Renal pelvis (tissue), 12 donors: ENCODE data around the gene ZNF777. TPM values are rescaled to one million over a fixed set of nuclear protein-coding genes. Genes with fewer than 3 reads are reported as not detected.
"Not testable (repeated sequence)": the region's sequence is repeated elsewhere in the genome, so short reads cannot be mapped to it uniquely, and the experiment has no call there.

Source experiments
- DNase-seq: peaks from one replicate; pipeline ENCODE4 v3.0.0-alpha.2; 2013
- long read RNA-seq, 16 experiments: transcript quantifications; one replicate each; lab custom pipeline, GENCODE V29; 2026
- polyA plus RNA-seq, 3 donors: library from polyadenylated mRNA; unstranded; fragments of 120-200 nt; gene quantifications; one replicate each; pipeline ENCODE4 v1.2.1, GENCODE V29; 2013; ENCODE audit not compliant: insufficient read length in 3 of 3

ZNF777 gene
- 10 to 100 TPM; 13.7 to 17.7 (median 16.8) TPM for polyA plus RNA-seq
- long read RNA-seq, donor 1, partial matches to known transcripts, result 5 of 6 reads
- long read RNA-seq, donor 1, other reads (novel, unspliced or antisense), result 0 of 6 reads
- long read RNA-seq, donor 2, result 0 reads
- long read RNA-seq, donor 3, result 0 reads
- long read RNA-seq, donor 4, result 0 reads
- long read RNA-seq, donor 5, partial matches to known transcripts, result 5 of 5 reads
- long read RNA-seq, donor 5, other reads (novel, unspliced or antisense), result 0 of 5 reads
- long read RNA-seq, donor 6, result 0 reads
- long read RNA-seq, donor 7, partial matches to known transcripts, result 5 of 11 reads
- long read RNA-seq, donor 7, other reads (novel, unspliced or antisense), result 5 of 11 reads
- long read RNA-seq, donor 8, result 0 reads
- long read RNA-seq, donor 9, partial matches to known transcripts, result 0 of 7 reads
- long read RNA-seq, donor 9, other reads (novel, unspliced or antisense), result 7 of 7 reads
- long read RNA-seq, donor 10, partial matches to known transcripts, result 8 of 8 reads
- long read RNA-seq, donor 10, other reads (novel, unspliced or antisense), result 0 of 8 reads
- long read RNA-seq, donor 11, partial matches to known transcripts, result 6 of 7 reads
- long read RNA-seq, donor 11, other reads (novel, unspliced or antisense), result 0 of 7 reads
- long read RNA-seq, donor 12, partial matches to known transcripts, result 0 of 6 reads
- long read RNA-seq, donor 12, other reads (novel, unspliced or antisense), result 5 of 6 reads
- long read RNA-seq, donor 13, result 0 reads
- long read RNA-seq, donor 14, partial matches to known transcripts, result 14 of 15 reads
- long read RNA-seq, donor 14, other reads (novel, unspliced or antisense), result 0 of 15 reads
- long read RNA-seq, donor 15, result 0 reads
- long read RNA-seq, donor 16, partial matches to known transcripts, result 5 of 5 reads
- long read RNA-seq, donor 16, other reads (novel, unspliced or antisense), result 0 of 5 reads

- DNase-seq, result peak; percentile 87
Observed at GRCh38 chr7:149460493-149461277, at the start of gene ZNF777. ZNF777 (minus strand) TSS chr7:149461062; CDS start chr7:149456022, 5,040 bp downstream.

- DNase-seq, result no peak
Observed at GRCh38 chr7:149510248-149510647, 49.4 kb upstream of the ZNF777 start.

GRCh38 chr7:149509774-149510173 is 48.9 kb upstream of the ZNF777 start:
- DNase-seq, result no peak

- no peak for DNase-seq
Observed at GRCh38 chr7:149505551-149505950, 44.7 kb upstream of the ZNF777 start.

GRCh38 chr7:149501651-149502050 is 40.8 kb upstream of the ZNF777 start:
- DNase-seq, result no peak

- peak; percentile 14 for DNase-seq
Observed at GRCh38 chr7:149500910-149501309, 40.0 kb upstream of the ZNF777 start.

DNA sequence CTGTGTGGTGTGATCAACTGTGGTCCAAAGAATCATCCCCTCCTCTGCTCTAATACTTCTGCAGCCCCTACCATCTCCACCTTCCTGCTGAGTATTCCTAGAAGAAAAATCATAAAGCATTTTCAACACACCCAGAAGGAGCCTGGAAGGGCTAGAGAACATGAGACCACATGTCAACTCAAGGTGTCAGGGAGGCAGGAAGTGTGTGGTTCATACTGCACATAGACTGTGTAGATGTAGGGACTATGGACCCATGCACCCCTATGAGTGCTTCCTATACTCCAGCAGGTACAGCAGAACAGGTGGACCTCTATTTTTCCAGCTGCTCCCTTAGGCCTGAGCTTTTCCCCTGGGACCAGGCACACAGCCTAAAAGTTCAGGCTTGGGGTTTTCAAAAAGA is 39.3 kb upstream of the ZNF777 start:
- no peak for DNase-seq

- no peak for DNase-seq
Observed at GRCh38 chr7:149498811-149499210, 37.9 kb upstream of the ZNF777 start.

- peak; percentile 76 for DNase-seq
Observed at GRCh38 chr7:149497467-149498261, 36.8 kb upstream of the ZNF777 start, which contains the start of gene ZNF746. ZNF746 (minus strand) TSS chr7:149497809; CDS start chr7:149497536, 273 bp downstream.

GRCh38 chr7:149496642-149497391 is 36.0 kb upstream of the ZNF777 start:
- peak; percentile 29 for DNase-seq

GRCh38 chr7:149495785-149496641 is 35.2 kb upstream of the ZNF777 start:
- peak; percentile 83 for DNase-seq

GRCh38 chr7:149494738-149495368 is 34.0 kb upstream of the ZNF777 start:
- DNase-seq, result no peak

DNA sequence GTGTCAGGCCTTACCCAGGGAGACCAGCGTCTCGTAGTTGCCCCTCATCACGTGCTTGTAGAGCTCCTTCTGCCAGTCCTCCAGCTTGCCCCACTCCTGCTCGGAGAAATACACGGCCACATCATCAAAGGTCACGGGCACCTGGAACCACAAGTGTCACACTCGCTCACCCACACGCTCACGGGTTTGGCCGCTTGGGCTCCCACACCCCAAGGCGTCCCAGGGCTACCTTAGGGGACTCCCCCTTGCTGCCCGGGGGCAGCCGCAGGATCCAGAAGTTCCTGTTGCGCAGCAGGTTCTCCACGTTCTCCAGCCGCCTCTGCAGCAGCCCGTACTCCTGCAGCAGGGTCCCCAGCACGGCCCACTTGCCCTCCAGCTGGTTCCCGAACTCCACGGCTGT is 33.1 kb upstream of the ZNF777 start:
- not testable (repeated sequence) for DNase-seq

DNA sequence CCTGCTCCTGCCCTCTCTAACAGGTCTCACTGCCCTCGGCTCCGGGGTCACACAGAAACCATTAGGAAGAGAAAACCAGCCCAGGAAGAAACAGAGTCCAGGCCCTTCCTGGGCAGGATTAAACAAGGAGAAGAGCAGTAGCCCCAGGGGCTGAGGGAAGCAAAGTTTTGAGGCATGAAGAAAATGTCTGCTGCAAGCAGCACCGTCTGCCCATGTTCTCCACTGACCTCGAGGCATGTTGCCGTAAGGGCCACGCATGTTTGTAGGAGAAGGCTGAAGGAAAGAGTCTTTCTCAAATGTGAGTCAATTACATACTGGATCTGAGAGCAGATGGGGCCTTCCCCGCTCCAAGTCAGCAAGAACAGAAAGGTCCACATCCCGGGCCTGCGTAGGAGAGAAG is 32.5 kb upstream of the ZNF777 start:
- DNase-seq, result no peak

DNA sequence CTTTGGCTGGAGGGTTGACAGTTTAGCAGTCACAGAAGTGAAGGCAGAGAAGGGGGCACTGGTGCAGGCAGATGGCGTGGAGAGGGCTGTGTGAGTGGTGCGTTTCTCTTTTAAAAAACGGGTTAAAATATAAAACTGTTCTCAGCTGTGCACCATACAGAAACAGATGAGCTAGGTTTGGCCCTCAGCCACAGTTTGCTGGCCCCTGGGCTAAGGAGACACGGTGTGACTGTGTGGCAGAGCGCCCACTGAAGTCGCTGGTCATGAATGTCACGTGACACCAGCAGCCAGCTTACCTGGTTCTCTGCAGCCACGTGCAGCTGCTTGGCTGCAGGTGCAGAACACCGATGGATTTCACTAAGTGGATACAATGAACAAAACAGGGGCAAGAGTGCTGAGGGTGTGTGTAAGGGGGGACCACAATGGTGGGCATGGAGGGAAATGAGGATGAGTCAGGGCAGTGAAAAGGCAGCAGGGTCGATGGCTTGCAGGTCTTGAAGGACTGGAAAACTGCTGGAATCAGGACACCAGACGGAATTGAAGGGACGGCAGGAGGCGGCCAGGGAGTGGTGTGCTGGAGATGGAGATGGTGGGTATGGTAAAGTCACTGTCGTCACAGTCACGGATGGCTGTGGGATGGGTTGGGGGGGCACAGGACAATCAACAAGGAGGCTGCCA is 29.4 kb upstream of the ZNF777 start:
- DNase-seq, result no peak

DNA sequence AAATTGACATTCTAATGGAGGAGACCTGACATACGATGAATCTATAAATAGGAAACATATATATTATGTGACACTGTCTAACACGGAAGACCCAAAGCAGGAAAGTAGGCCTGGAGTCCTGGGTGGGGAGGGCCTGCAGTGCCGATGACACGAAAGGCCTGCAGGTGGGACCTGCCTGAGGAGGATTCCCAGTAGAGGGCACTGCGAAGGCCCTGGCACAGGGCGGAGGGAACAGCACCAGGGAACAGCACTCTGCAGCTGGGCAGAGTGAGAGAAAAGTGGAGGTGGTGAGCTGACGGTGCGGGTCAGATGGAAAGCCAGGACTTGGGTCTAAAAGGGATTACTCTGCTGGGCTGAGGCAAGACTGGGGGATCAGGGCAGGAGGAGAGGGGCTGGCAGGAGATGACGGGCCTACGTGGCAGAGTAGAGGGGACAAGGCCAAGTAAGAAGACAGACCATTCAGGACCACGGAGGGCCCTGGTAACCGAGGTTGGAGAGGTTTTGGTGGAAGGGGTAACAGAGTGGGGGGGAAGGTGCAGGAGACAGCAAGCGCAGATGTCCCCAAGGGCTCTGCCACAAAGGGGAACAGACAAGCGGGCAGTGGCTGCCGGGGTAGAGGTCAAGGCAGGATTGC is 28.6 kb upstream of the ZNF777 start:
- no peak for DNase-seq

- no peak for DNase-seq
Observed at GRCh38 chr7:149479568-149479967, 18.7 kb upstream of the ZNF777 start.
